HAP-1 (cell line): ENCODE data around the gene PANK2.

Experiments used
- DNase-seq, 2 experiments: peaks; one replicate each; pipeline ENCODE4 v3.0.0-alpha.2; 2016 to 2020; ENCODE audit warnings: low spot score in 2 of 2
- H3K27me3 ChIP-seq: fragments of 250-450 bp; sonication (Bioruptor Pico); 2 replicates; pipeline ENCODE4 v1.5.1; 2020; ENCODE audit warnings: low read depth, mild to moderate bottlenecking, moderate library complexity
- H3K36me3 ChIP-seq: fragments of 250-450 bp; sonication (Bioruptor Pico); replicated peaks from 2 replicates; pipeline ENCODE4 v1.5.1; 2020; ENCODE audit warnings: mild to moderate bottlenecking
- H3K4me1 ChIP-seq: fragments of 250-450 bp; sonication (Bioruptor Pico); 2 replicates; pipeline ENCODE4 v1.5.1; 2020; ENCODE audit warnings: mild to moderate bottlenecking
- H3K4me3 ChIP-seq: fragments of 250-450 bp; sonication (Bioruptor Pico); 2 replicates; pipeline ENCODE4 v1.5.1; 2020; ENCODE audit warnings: mild to moderate bottlenecking, moderate library complexity
- H3K9me3 ChIP-seq: fragments of 250-450 bp; sonication (Bioruptor Pico); 2 replicates; pipeline ENCODE4 v1.5.1; 2020; ENCODE audit warnings: mild to moderate bottlenecking, moderate library complexity
- in situ Hi-C: fragments of 300-500 bp; cut with MboI; formaldehyde crosslinking; loops from 3 replicates; pipeline ENCODE4 v1.14.3; 2020; ENCODE audit warnings: low sequenced_read_pairs, inconsistent platforms, mixed read lengths

PANK2 gene

GRCh38 chr20:3976511-3976910, 87.3 kb downstream of the PANK2 start:
- Histone ChIP-seq H3K4me1 (peaks cover 4% of the 10 kb centered on the region; the same call in 1 of the 2 replicates), H3K27me3 (no peaks in the 10 kb centered on the region), H3K4me3 (no peak overlapping the region), H3K9me3 (no peaks in the 10 kb centered on the region), H3K36me3 (no peaks in the 10 kb centered on the region)
- in situ Hi-C loops: no loop called here
- DNase-seq: no peak
